ENCODE results near the gene EPHB1.

The EPHB1 gene

DNA sequence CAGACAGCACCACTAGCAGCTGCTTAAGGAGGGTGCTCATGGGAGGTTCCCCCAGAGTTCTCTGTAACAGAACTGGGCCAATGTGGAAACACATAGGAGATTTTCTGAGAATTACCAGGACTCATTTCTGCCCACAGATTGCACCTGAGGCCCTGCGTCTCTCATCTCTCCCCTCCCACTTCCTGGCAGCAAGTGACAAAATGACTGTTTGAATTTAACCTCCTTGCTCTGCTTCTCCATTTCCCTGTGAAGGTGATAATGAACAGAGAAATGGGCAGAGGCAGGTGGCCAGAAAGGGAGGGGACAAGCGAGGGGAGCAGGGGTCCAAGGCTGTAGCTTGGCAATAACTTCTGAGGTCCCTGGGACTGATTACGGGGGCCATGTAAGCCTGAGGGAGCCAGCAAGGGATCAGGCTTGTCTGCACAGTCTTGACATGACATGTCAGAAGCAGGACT lies 8.0 kb downstream of the EPHB1 start:
- FAIRE-seq: peak; percentile 66
- peak; percentile 24 for DNase-seq (ENCODE audit: insufficient read length, low spot score)
- TF ChIP-seq SPI1 (IDR thresholded peaks at IDR 0.05; ENCODE audit: low read depth, low read length): peak; percentile 63
- TF ChIP-seq POLR2A (IDR thresholded peaks at IDR 0.05; ENCODE audit: low read depth, low read length): no peak

DNA sequence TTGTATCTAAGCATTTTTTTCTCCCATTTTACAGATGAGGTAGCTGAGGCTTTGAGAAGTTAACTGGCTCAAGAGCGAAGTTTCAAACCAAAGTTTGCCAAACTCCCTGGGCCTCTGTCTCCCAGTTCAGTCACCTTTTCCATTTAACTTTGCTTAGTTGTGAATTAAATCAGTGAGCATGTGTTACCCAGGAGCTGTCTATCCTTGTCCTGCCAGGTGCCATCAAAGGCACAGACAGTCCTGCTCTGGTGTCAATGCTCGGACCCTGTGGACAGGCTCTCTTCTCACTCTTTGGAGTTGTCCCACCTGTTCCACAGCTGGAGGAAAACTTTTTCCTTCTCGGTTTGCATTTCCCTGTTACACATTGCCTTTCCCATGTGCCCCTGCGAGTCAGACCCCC lies 8.6 kb downstream of the EPHB1 start:
- no peak for TF ChIP-seq TAF1 (IDR thresholded peaks at IDR 0.05; ENCODE audit: low read depth, low read length)
- FAIRE-seq (peak; percentile 13), DNase-seq (ENCODE audit: insufficient read length, low spot score) (no peak)

DNA sequence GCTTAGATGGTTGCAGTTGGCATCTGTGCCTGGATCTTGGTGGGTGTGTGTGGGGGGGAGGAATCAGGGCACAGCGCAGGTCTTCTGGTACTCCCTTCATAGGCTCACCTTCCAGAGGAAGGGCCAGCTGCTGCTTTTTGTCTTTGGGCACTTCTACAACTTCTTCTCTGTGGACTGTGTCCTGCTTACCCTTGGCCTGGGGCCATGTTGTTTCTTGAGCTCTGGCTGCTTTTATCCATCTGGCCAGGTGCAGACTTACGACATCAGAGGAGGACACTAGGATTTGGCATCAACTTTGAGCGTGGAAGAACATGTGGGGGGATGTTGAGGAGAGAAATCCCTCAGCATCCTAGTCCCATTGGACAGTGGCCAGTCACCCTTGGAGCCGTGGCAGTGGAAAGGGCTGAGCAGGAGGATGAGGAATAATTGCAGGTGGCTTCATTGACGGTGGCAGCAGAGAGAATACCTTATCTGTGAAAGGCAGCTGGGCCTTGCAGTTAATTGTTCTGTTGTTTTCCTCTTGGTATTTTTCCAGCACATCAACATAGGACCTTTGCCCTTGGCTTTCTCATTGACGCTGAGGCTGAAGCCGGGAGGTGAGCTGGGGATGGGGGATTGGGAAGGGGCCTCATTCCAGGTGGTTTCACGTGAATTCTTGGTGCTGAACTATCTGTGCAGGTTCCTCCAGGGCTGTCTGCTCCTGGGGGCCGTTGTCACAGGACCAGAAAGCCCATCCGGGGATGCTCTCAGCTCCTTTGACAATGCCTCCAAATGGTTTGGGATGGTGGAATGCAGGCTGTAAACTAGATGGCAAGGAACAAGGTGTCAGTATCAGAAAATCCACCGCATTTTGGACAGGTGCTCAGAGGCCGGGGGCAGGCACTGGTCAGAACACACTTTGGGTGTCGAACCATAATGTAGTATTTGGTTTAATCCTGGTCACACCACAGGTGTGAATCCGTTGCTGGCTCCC lies 9.7 kb downstream of the EPHB1 start:
- FAIRE-seq (no peak), DNase-seq (ENCODE audit: insufficient read length, low spot score) (no peak)
- TF ChIP-seq TAF1 (IDR thresholded peaks at IDR 0.05; ENCODE audit: low read depth, low read length) (no peak), POLR2AphosphoS5 (IDR thresholded peaks at IDR 0.05; ENCODE audit: low read depth, low read length) (no peak), SPI1 (IDR thresholded peaks at IDR 0.05; ENCODE audit: low read depth, low read length) (no peak), PAX5 (IDR thresholded peaks at IDR 0.05; ENCODE audit: insufficient read depth, low read length, severe bottlenecking) (no peak), POU2F2 (IDR thresholded peaks at IDR 0.05; ENCODE audit: low read depth, low read length) (no peak), POLR2A (IDR thresholded peaks at IDR 0.05; ENCODE audit: low read depth, low read length) (no peak)

DNA sequence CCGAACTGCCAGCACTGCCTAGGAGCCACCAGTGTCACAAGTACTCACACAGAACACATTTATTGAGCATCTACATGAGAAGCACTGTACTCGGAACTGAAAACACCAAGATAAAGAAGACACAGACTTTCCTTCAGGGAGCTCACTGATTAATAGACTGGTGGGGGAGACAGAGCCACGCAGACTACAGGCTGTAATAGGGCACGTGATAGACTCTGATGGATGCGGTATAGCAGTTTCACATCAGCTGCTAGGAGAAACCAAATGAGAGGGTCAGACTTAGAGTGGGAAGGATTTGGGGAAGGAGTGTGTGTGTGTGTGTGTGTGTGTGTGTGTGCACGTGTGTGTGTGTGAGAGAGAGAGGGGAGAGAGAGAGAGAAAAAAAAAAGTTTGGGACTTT lies 12.1 kb downstream of the EPHB1 start:
- no peak for FAIRE-seq
- TF ChIP-seq SPI1 (IDR thresholded peaks at IDR 0.05; ENCODE audit: low read depth, low read length): no peak
- TF ChIP-seq PAX5 (IDR thresholded peaks at IDR 0.05; ENCODE audit: insufficient read depth, low read length, severe bottlenecking): no peak
- TF ChIP-seq POLR2AphosphoS5 (IDR thresholded peaks at IDR 0.05; ENCODE audit: low read depth, low read length): no peak
- no peak for TF ChIP-seq POLR2A (IDR thresholded peaks at IDR 0.05; ENCODE audit: low read depth, low read length)
- no peak for TF ChIP-seq POU2F2 (IDR thresholded peaks at IDR 0.05; ENCODE audit: low read depth, low read length)
- no peak for TF ChIP-seq TAF1 (IDR thresholded peaks at IDR 0.05; ENCODE audit: low read depth, low read length)
- no peak for DNase-seq (ENCODE audit: insufficient read length, low spot score)

DNA sequence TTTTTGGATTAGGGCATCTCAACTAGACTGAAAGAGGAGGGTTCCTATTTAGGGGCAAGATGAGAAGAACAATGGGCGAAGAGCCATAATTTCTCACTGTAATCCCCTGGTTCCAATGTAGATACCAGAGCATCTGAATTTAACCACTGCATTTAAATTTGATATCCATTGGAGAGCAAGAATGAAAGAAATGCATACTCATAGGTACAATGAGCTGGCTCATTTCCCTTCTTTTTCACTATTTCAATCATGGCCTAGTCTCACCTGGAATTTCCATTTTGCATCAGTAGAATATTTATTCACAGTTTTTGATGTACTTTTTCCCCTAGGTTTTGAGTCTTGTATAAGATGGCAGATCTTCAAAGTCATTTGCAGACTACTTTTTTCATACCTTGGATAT lies 13.8 kb downstream of the EPHB1 start:
- no peak for TF ChIP-seq POLR2A (IDR thresholded peaks at IDR 0.05; ENCODE audit: low read depth, low read length)
- TF ChIP-seq POU2F2 (IDR thresholded peaks at IDR 0.05; ENCODE audit: low read depth, low read length): no peak
- no peak for TF ChIP-seq TAF1 (IDR thresholded peaks at IDR 0.05; ENCODE audit: low read depth, low read length)
- TF ChIP-seq PAX5 (IDR thresholded peaks at IDR 0.05; ENCODE audit: insufficient read depth, low read length, severe bottlenecking): no peak
- TF ChIP-seq POLR2AphosphoS5 (IDR thresholded peaks at IDR 0.05; ENCODE audit: low read depth, low read length): no peak
- TF ChIP-seq SPI1 (IDR thresholded peaks at IDR 0.05; ENCODE audit: low read depth, low read length): no peak
- FAIRE-seq (no peak), DNase-seq (ENCODE audit: insufficient read length, low spot score) (no peak)

DNA sequence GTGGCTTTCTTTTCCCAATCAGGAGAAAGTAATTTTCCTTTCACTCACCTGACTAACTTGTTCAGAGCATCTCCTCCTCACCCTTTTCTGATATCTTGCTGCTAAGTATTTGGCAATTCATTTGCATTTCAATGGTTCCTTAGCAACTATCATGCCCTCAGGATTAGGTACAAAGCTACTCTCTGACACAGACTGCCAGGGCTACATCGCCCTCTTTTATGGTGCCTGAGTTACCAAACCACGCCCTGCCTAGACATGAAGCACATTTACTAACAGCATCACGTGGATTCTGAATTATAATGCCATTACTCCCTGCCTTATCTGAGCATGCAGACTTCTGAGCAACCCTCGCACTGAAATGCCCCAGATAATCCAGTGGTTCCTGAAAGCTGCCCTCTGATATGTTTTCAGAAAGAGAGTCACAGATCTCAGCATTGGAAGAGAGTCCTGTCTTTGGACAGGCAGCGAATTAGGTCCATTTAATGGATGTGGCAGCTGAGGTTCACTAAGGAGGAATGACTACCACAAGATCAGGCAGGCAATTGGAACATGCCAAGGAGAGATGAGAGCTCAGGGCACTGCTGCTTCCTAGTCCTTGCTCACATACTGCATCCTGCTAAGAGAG lies 14.5 kb downstream of the EPHB1 start:
- DNase-seq (ENCODE audit: insufficient read length, low spot score): no peak
- no peak for TF ChIP-seq POLR2AphosphoS5 (IDR thresholded peaks at IDR 0.05; ENCODE audit: low read depth, low read length)
- TF ChIP-seq POLR2A (IDR thresholded peaks at IDR 0.05; ENCODE audit: low read depth, low read length): no peak
- TF ChIP-seq TAF1 (IDR thresholded peaks at IDR 0.05; ENCODE audit: low read depth, low read length): no peak
- no peak for TF ChIP-seq POU2F2 (IDR thresholded peaks at IDR 0.05; ENCODE audit: low read depth, low read length)
- no peak for TF ChIP-seq PAX5 (IDR thresholded peaks at IDR 0.05; ENCODE audit: insufficient read depth, low read length, severe bottlenecking)
- TF ChIP-seq SPI1 (IDR thresholded peaks at IDR 0.05; ENCODE audit: low read depth, low read length): no peak
- no peak for FAIRE-seq

DNA sequence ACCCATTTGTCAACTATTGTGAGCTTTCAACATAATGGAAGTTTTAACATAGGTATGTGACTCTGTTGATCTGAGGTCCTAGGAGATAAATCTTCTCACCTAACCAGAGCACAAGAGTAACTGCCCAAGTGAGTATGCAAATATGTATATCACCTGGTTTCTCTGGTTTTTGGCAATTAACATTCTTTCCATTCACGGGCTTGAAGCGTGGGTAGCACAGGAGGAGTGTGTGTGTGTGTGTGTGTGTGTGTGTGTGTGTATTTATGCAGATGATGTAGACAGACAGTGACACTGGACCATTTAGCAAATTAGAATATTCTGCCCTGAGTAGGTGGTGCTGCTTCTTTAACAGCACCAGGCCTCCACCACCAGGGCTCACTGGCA lies 15.0 kb downstream of the EPHB1 start:
- DNase-seq (ENCODE audit: insufficient read length, low spot score): no peak
- peak; percentile 54 for FAIRE-seq

DNA sequence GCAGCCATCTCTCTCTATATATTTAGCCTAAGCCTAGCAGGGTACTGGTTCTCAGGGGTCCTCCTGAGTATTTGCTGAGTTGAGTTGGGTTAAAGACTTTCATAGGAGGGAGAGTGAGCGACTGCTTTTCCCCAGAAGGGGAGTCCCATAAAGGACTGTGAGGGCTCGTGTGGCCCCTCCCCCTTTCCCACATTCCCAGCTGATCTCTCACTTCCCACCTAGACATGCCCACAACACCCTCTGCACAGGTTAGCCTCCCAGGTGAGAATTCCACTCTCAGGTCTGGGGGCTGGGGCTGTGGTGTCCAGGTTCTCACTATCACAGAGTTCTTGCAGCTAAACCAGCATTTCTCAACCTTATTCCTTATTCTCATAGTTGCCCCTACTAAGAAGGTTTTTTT lies 15.8 kb downstream of the EPHB1 start:
- FAIRE-seq: no peak
- TF ChIP-seq POLR2AphosphoS5 (IDR thresholded peaks at IDR 0.05; ENCODE audit: low read depth, low read length): no peak
- no peak for TF ChIP-seq SPI1 (IDR thresholded peaks at IDR 0.05; ENCODE audit: low read depth, low read length)
- TF ChIP-seq TAF1 (IDR thresholded peaks at IDR 0.05; ENCODE audit: low read depth, low read length): no peak
- TF ChIP-seq PAX5 (IDR thresholded peaks at IDR 0.05; ENCODE audit: insufficient read depth, low read length, severe bottlenecking): no peak
- no peak for TF ChIP-seq POU2F2 (IDR thresholded peaks at IDR 0.05; ENCODE audit: low read depth, low read length)

More for the DNA sequence above, 15.0 kb downstream of the EPHB1 start:
- TF ChIP-seq PAX5 (IDR thresholded peaks at IDR 0.05; ENCODE audit: insufficient read depth, low read length, severe bottlenecking): no peak

DNA sequence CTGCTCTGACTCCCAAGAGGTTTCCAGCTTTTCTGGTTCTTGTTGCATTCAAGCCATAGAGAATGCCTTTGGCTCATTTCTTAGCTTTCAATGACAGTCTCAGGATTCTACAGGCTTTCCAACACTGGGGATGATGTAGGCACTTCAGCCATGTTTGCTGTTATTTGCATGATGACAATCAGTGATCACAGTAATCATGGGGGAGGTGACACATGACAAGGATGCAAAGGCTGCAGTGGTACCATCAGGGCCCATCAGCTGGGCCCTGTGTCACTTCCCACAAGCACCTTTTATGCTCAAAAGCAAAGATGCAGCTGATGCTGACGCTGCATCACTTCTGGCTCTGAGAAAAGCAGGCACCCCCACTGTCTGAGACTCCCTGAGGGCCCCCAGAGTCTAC lies 18.6 kb downstream of the EPHB1 start:
- DNase-seq (ENCODE audit: insufficient read length, low spot score): no peak
- no peak for FAIRE-seq
- TF ChIP-seq PAX5 (IDR thresholded peaks at IDR 0.05; ENCODE audit: insufficient read depth, low read length, severe bottlenecking) (no peak), POLR2AphosphoS5 (IDR thresholded peaks at IDR 0.05; ENCODE audit: low read depth, low read length) (no peak), SPI1 (IDR thresholded peaks at IDR 0.05; ENCODE audit: low read depth, low read length) (no peak), POU2F2 (IDR thresholded peaks at IDR 0.05; ENCODE audit: low read depth, low read length) (no peak), TAF1 (IDR thresholded peaks at IDR 0.05; ENCODE audit: low read depth, low read length) (no peak), POLR2A (IDR thresholded peaks at IDR 0.05; ENCODE audit: low read depth, low read length) (no peak)

More for the DNA sequence above, 15.8 kb downstream of the EPHB1 start:
- no peak for DNase-seq (ENCODE audit: insufficient read length, low spot score)

DNA sequence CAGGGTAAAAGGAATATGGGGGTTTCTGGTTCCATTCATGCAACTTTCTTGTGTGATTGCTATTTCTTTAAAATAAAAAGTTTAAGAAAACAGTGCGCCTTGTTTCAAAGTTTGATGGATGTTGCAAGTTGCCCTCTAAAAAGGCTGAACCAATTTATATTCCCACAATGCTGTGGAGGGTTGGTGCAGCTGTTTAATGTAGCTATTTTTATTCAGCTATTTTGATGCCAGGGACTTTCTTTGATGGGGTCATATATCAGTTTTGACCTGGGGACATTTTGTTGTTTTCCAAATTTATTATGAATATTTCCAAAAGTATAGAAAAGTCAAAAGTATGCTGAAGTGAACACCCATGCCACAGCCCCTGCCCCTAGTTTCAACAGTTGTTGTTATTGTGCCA lies 20.5 kb downstream of the EPHB1 start:
- DNase-seq (ENCODE audit: insufficient read length, low spot score) (no peak), FAIRE-seq (no peak)
- TF ChIP-seq SPI1 (IDR thresholded peaks at IDR 0.05; ENCODE audit: low read depth, low read length): no peak
- no peak for TF ChIP-seq PAX5 (IDR thresholded peaks at IDR 0.05; ENCODE audit: insufficient read depth, low read length, severe bottlenecking)
- no peak for TF ChIP-seq POLR2AphosphoS5 (IDR thresholded peaks at IDR 0.05; ENCODE audit: low read depth, low read length)
- TF ChIP-seq POU2F2 (IDR thresholded peaks at IDR 0.05; ENCODE audit: low read depth, low read length): no peak
- TF ChIP-seq POLR2A (IDR thresholded peaks at IDR 0.05; ENCODE audit: low read depth, low read length): no peak
- TF ChIP-seq TAF1 (IDR thresholded peaks at IDR 0.05; ENCODE audit: low read depth, low read length): no peak

All from GM12891 (cell line).